Vagina (tissue), 2 donors: ENCODE data around the gene SOX14.

Source experiments
- CTCF ChIP-seq, 3 experiments: fragments of 450-650 bp in 2 of 3; fragments of 200-600 bp in 1 of 3; sonication (generic) in 1 of 3; IDR thresholded peaks; one replicate each; pipeline ENCODE4 v1.5.1; 2017 to 2019; ENCODE audit warnings: antibody characterized with exemption in 3 of 3, mild to moderate bottlenecking in 2 of 3, moderate library complexity in 2 of 3
- POLR2A ChIP-seq, 2 donors: fragments of 450-650 bp; IDR thresholded peaks; one replicate each; pipeline ENCODE4 v1.6.1; 2017; ENCODE audit warnings: antibody characterized with exemption in 2 of 2, mild to moderate bottlenecking in 2 of 2, moderate library complexity in 2 of 2
- POLR2AphosphoS5 ChIP-seq, 2 donors: sonication (generic); formaldehyde crosslinking; IDR thresholded peaks; one replicate each; pipeline ENCODE4 v1.9.0; 2017; ENCODE audit warnings: antibody characterized with exemption in 2 of 2, mild to moderate bottlenecking in 2 of 2, low read depth in 1 of 2; ENCODE audit not compliant: insufficient read depth in 1 of 2

- TF ChIP-seq POLR2AphosphoS5 (IDR thresholded peaks at IDR 0.05; ENCODE audit: insufficient read depth in 1 of 2, low read depth in 1 of 2), result no peak
- no peak for TF ChIP-seq CTCF (IDR thresholded peaks at IDR 0.05)
- TF ChIP-seq POLR2A (IDR thresholded peaks at IDR 0.05), result no peak
Measured at GRCh38 chr3:137807998-137808397, 43.9 kb downstream of the SOX14 start.
